ENCODE data around the gene OTUD6A.

Gene OTUD6A

GRCh38 chrX:70062076-70062475 lies at the start of gene OTUD6A:
OTUD6A (plus strand) TSS chrX:70062457; CDS start chrX:70062525, 68 bp downstream.
- DNase-seq: no peak

- DNase-seq: no peak
Observed at GRCh38 chrX:70012756-70013155, 49.5 kb upstream of the OTUD6A start.

DNA sequence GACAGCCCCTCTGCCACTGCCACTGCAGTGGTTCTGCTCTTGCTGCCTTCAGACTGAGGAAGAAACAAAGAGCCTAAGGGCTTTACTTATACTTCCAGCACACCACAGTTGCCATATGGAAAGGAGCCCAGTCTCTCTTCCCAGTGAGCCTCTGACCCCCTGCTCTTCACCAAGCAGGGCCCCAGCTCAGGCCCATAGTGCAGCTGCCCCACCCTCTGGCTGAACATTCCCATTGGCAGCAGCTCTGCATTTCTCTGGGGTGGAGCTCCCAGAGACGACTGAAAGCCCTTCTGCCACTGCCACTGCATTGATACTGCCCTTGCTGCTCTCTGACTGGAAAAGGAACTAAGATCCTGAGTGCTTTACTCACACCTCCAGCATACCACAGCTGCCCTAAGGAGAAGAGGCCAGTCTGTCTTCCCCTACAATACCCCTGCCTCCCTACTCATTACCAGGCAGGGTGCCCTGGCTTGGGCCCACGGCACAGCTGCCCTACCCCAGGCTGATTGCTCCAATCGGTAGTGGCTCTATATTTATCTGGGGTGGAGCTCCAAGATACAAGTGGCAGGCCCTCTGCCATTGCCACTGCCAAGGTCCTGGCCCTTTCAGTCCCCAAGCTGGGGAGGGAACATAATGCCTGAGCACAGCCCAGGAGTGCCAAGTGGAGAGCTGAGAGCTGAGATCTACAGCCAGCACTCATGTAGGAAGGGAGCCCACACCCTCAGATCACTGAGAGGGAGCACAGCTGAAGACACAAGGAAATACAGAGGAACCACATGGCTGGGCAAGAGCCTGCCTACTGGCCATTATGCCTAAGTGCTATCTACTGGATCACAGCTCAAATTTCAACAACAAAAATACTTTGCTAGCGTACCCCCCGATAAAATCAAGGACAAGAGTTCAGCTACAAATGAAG lies 48.5 kb upstream of the OTUD6A start:
- DNase-seq: no peak

DNA sequence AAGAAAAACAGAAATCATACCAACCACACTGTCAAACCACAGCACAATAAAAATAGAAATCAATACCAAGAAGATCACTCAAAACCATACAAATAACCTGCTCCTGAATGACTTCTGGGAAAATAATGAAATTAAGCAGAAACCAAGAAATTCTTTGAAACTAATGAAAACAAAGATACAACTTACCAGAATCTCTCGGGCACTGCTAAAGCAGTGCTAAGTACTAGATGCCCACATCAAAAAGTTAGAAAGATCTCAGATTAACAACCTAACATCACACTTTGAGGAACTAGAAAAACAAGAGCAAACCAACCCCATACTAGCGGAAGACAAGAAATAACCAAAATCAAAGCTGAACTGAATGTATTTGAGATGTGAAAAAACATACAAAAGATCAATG lies 45.7 kb upstream of the OTUD6A start:
- no peak for DNase-seq

DNA sequence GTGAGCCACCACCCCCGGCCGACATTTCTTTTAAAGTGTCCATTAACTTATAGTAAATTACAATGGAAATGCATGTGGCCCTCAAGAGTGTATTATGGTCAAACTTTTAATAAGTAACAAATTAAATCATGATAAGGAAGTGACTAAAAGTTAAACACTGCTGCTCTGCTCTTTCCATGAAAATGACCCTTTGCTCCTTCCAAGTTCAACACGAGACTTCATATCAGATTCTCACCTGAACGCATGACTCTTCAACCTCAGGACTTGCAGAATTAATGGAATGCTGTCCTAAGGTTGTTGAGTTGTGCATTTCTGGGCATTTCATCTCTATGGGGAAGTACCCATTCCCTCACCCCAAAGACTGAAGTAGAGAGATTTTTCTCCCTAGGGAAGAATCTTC lies 39.6 kb upstream of the OTUD6A start:
- no peak for DNase-seq

DNA sequence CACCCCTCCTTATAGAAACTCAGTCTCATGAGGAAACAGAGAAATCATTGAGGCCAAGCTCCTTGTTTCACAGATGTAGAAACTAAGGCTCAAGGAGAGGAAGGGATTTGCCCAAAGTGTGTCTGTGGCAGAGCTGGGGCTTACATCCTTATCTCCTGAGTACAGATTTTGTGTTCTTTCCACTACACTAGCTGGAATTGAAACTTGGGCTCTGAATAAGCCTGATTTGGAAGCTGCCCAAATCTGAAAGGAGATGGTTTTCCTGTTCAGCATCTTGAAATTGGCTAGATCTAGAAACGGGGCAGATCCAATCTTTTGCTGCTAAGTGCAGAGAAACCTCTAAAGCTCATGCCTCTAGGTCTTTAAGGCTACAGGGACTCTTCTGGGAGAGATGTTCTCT lies 36.8 kb upstream of the OTUD6A start:
- DNase-seq: no peak

GRCh38 chrX:70026112-70026850 lies 36.0 kb upstream of the OTUD6A start:
- DNase-seq: no peak

- DNase-seq: no peak
Observed at GRCh38 chrX:70026851-70027200, 35.4 kb upstream of the OTUD6A start.

DNA sequence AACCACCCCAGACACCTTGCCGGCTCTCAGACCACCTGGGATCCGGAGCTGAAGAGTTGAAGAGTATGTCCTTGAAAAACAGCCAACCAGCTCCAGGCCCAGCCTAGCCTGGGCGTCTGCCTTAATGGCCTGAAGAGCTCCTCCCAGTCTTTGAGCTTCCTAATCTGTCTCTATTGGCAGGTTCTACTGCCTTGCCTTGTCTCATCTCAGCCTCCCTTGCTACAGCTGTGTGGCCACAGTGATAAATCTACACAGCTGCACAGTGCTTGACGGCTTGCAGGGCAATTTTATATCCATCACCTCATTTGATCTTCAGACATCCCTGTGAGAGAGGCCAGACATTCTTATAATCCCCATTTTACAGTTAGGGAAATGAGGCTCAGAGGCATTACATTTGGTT lies 32.4 kb upstream of the OTUD6A start:
- no peak for DNase-seq

DNA sequence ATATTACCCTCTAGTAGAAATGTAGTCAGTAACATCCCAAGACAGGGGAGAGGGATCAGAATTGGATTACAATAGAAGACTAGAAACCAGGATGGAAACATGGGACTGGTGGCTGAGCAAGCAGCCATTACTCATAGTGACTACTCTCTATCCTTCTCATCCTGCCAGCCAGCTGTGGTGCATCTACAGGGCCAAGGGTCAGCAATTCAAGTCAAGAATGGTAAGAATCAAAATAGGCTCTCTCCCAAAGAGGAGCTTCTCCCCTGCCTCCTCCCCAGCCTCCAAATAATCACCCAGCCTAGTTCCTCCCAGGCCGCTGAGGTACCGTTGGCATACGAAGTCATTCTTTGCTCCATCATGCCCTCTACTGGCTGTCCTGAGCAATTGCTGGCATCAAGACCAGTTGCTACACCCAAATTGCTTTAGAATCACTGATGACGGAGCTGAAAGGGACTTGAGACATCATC lies 31.9 kb upstream of the OTUD6A start:
- DNase-seq: no peak

GRCh38 chrX:70032792-70033191 lies 29.5 kb upstream of the OTUD6A start:
- DNase-seq: no peak

- DNase-seq: no peak
Observed at GRCh38 chrX:70033348-70034051, 28.8 kb upstream of the OTUD6A start.

- DNase-seq: no peak
Observed at GRCh38 chrX:70034646-70035045, 27.6 kb upstream of the OTUD6A start.

- DNase-seq: no peak
Observed at GRCh38 chrX:70038515-70038914, 23.7 kb upstream of the OTUD6A start.

DNA sequence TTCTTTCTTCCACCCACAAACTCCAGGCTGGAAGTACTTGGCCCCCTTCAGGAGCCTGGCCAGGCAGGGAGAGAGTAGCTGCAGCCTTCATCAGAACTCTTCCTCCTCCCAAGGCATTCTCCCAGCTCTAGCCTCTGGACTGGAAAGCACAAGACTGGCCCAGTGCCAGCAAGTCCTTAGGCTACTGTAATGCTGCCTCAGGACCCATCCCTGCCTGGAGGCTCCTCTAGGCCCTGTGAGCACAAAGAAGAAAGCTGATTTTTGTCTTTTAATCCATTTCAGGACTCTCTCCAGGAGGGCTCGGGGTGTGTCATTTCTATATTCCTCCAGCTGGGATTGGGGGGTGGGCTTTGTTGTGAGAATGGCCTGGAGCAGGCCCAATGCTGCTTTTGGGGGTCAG lies 23.3 kb upstream of the OTUD6A start:
- DNase-seq: no peak

GRCh38 chrX:70039758-70040157 lies 22.5 kb upstream of the OTUD6A start:
- no peak for DNase-seq

GRCh38 chrX:70041993-70042392 lies 20.3 kb upstream of the OTUD6A start:
- DNase-seq: no peak

GRCh38 chrX:70042399-70043371 lies 19.6 kb upstream of the OTUD6A start:
- DNase-seq: no peak

DNA sequence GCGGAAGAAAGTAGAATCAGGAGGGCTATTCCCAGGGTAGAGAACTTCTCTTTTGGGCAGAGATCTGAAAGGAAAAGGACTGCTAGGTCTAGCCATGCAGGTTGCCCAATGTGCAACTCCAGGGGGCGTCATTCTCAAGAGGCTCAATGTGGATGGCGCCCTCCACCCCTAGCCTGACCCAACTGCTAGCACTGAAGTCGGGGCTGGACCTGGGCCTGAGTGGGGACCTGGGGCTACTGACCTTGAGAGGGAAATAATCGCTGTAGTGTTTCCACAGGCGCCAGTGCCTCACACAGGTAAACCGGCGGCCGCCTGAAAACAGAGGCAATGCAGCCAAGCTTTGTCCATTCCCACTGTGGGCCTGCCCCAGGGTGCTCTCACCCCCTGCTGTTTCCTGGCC lies 18.6 kb upstream of the OTUD6A start:
- DNase-seq: no peak

DNA sequence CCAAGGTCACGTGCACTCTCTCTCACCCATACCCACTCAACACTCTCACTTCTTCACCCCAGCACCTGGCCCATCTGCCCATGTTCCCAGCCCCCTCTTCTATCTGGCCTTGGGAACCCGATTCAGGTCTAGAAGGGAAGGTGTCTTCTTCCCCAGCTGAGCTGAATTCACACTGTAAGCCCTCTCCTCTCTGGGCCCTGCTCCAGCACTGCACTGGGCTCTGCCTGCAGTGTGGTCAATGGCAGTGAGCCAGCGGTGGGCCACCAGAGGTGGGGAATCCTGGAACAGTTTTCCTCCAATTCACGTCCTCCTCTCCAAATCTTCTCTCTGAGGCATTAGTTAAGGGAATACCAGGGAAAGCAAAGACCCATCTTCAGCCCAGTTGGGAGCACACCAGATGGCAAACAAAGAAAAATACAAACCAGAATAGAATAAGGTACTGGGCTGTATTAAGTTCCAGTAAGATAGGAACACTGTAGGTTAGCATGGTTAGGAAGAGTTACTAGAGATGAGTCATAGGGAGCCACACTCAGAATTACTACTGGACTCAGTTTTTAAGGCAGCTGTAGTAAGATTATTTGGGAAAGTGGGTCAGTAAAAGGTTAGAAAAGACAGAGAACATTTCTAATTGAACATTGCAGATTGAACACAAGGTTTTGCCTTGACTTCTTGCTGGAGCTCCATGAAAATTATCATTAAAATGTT lies 17.6 kb upstream of the OTUD6A start:
- DNase-seq: no peak

- no peak for DNase-seq
Observed at GRCh38 chrX:70046978-70047377, 15.3 kb upstream of the OTUD6A start.

- DNase-seq: no peak
Observed at GRCh38 chrX:70049406-70049805, 12.9 kb upstream of the OTUD6A start.

Data from GF-D8 (cell line).